ENCODE results near the gene CAV1. TPM values are rescaled to one million over a fixed set of nuclear protein-coding genes. Genes with fewer than 3 reads are reported as not detected.

Gene CAV1
- total and polyA plus RNA-seq, 2 of the 4 experiments (the other 2 are of a cell fraction): 1,592 to 1,808 TPM

DNA sequence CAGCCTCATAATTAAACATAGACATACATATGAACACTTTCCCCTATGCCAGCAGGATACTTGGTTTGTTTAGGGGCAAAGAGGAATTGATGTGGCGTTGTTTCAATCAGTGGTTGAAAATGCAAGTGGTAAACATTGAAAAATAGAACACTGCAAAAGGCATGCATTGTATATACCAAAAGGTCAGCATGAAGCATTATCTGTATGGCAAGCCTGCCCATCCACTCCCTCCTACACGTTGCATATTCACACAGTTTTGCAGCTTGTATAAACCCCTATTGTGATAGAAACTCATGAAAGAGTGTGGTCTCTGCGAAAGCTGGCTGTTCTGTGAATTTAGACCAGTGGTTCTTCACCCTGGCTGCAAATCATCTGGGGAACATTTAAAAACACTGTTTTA is 17.1 kb downstream of the CAV1 start:
- Histone ChIP-seq H2AK9ac (replicated peaks; ENCODE audit: low read depth, low read length, poor library complexity) (no peak overlapping the region), H4K8ac (ENCODE audit: low read depth in 2 of 2, low read length in 2 of 2) (peak overlapping the region in 1 of 2 experiments; percentile 54; a peak in 1 of 4 replicates), H3K9ac (ENCODE audit: low read depth, low read length) (no peak overlapping the region), H3K4me3 (ENCODE audit: insufficient read depth, low read depth, low read length) (no peak overlapping the region), H3K36me3 (ENCODE audit: control insufficient read depth, insufficient read depth, low read length) (peaks cover 32% of the 10 kb centered on the region), H4K91ac (ENCODE audit: insufficient read depth, low read depth, low read length) (no peak overlapping the region), H4K5ac (ENCODE audit: low read depth, low read length) (peak overlapping the region; percentile 67), H3K9me1 (ENCODE audit: insufficient read depth, low read length) (peaks cover 28% of the 10 kb centered on the region), H2BK5ac (ENCODE audit: low read depth, low read length, poor library complexity, severe bottlenecking) (peak overlapping the region; percentile 95), H2BK15ac (ENCODE audit: low read depth, low read length) (no peak overlapping the region), H2BK20ac (ENCODE audit: low read depth, low read length) (peak overlapping the region; percentile 57; the same call in 1 of the 2 replicates), H3K9me3 (ENCODE audit: control insufficient read depth, insufficient read depth, low read length) (no peaks in the 10 kb centered on the region), H3K4me2 (ENCODE audit: low read depth, low read length) (peak overlapping the region; percentile 12; the same call in 1 of the 2 replicates), H2AK5ac (ENCODE audit: low read depth, low read length) (peak overlapping the region; percentile 45; the same call in 1 of the 2 replicates), H3K79me1 (ENCODE audit: low read depth in 1 of 2, low read length in 2 of 2) (peaks cover 26 to 80% of the 10 kb centered on the region in 2 experiments), H3K27ac (ENCODE audit: insufficient read depth, low read length) (peak overlapping the region; percentile 80; the same call in 1 of the 2 replicates), H2AFZ (replicated peaks; ENCODE audit: low read length, poor library complexity) (no peak overlapping the region), H3K4ac (ENCODE audit: low read depth, low read length) (peak overlapping the region; percentile 68; the same call in 1 of the 2 replicates), H3K23ac (ENCODE audit: low read depth, low read length) (peak overlapping the region; percentile 81; the same call in 1 of the 2 replicates), H3K27me3 (ENCODE audit: control insufficient read depth, insufficient read depth, low read length) (no peaks in the 10 kb centered on the region), H3K56ac (ENCODE audit: extremely low read depth, insufficient read depth, low read length) (no peak overlapping the region), H2BK120ac (ENCODE audit: low read depth, low read length) (peak overlapping the region; percentile 66), H3K4me1 (ENCODE audit: control insufficient read depth, insufficient read depth, low read length) (peaks cover 35% of the 10 kb centered on the region), H4K20me1 (ENCODE audit: insufficient read depth, low read length) (peaks cover 34% of the 10 kb centered on the region; the same call in 1 of the 2 replicates), H3K14ac (replicated peaks; ENCODE audit: low read depth, low read length) (peak overlapping the region; percentile 69), H3K18ac (ENCODE audit: low read depth, low read length) (peak overlapping the region; percentile 89)
- CTCF ChIA-PET: no interaction called here
- no peak for TF ChIP-seq FOS (IDR thresholded peaks at IDR 0.05; ENCODE audit: low read depth, low read length)
- no peak for TF ChIP-seq MAFK (IDR thresholded peaks at IDR 0.05; ENCODE audit: low read depth, low read length)
- TF ChIP-seq RCOR1 (IDR thresholded peaks at IDR 0.05; ENCODE audit: insufficient replicate concordance, low read length): no peak
- TF ChIP-seq, protein P1, sequence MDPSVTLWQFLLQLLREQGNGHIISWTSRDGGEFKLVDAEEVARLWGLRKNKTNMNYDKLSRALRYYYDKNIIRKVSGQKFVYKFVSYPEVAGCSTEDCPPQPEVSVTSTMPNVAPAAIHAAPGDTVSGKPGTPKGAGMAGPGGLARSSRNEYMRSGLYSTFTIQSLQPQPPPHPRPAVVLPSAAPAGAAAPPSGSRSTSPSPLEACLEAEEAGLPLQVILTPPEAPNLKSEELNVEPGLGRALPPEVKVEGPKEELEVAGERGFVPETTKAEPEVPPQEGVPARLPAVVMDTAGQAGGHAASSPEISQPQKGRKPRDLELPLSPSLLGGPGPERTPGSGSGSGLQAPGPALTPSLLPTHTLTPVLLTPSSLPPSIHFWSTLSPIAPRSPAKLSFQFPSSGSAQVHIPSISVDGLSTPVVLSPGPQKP (IDR thresholded peaks at IDR 0.05; ENCODE audit: borderline replicate concordance, low read depth, low read length): no peak
- TF ChIP-seq, protein P2, sequence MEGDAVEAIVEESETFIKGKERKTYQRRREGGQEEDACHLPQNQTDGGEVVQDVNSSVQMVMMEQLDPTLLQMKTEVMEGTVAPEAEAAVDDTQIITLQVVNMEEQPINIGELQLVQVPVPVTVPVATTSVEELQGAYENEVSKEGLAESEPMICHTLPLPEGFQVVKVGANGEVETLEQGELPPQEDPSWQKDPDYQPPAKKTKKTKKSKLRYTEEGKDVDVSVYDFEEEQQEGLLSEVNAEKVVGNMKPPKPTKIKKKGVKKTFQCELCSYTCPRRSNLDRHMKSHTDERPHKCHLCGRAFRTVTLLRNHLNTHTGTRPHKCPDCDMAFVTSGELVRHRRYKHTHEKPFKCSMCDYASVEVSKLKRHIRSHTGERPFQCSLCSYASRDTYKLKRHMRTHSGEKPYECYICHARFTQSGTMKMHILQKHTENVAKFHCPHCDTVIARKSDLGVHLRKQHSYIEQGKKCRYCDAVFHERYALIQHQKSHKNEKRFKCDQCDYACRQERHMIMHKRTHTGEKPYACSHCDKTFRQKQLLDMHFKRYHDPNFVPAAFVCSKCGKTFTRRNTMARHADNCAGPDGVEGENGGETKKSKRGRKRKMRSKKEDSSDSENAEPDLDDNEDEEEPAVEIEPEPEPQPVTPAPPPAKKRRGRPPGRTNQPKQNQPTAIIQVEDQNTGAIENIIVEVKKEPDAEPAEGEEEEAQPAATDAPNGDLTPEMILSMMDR (conservative IDR thresholded peaks at IDR 0.05; ENCODE audit: low read depth, low read length): no peak
- TF ChIP-seq CHD1 (IDR thresholded peaks at IDR 0.05; ENCODE audit: low read depth, low read length): no peak
- TF ChIP-seq, protein P3, sequence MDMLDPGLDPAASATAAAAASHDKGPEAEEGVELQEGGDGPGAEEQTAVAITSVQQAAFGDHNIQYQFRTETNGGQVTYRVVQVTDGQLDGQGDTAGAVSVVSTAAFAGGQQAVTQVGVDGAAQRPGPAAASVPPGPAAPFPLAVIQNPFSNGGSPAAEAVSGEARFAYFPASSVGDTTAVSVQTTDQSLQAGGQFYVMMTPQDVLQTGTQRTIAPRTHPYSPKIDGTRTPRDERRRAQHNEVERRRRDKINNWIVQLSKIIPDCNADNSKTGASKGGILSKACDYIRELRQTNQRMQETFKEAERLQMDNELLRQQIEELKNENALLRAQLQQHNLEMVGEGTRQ (IDR thresholded peaks at IDR 0.05; ENCODE audit: low read depth, low read length): no peak
- no peak for TF ChIP-seq SMC3 (IDR thresholded peaks at IDR 0.05; ENCODE audit: low read depth, low read length)
- TF ChIP-seq NFE2L2 (IDR thresholded peaks at IDR 0.05; ENCODE audit: low read depth, low read length): no peak
- TF ChIP-seq MXI1 (IDR thresholded peaks at IDR 0.05; ENCODE audit: borderline replicate concordance, low read depth, low read length): no peak
- no peak for TF ChIP-seq CEBPB (IDR thresholded peaks at IDR 0.05; ENCODE audit: low read depth, low read length)
- no peak for TF ChIP-seq RFX5 (IDR thresholded peaks at IDR 0.05; ENCODE audit: low read depth, low read length)
- no peak for TF ChIP-seq POLR2A (IDR thresholded peaks at IDR 0.05; ENCODE audit: low read depth, low read length)
- TF ChIP-seq RAD21 (IDR thresholded peaks at IDR 0.05; ENCODE audit: low read length): no peak
- TF ChIP-seq BHLHE40 (IDR thresholded peaks at IDR 0.05; ENCODE audit: low read depth, low read length): no peak
- TF ChIP-seq MAZ (IDR thresholded peaks at IDR 0.05; ENCODE audit: borderline replicate concordance, low read depth, low read length): no peak
- ATAC-seq (ENCODE audit: low read depth): peak; percentile 33
- POLR2A ChIA-PET (ENCODE audit: unreplicated experiment): no interaction called here
- BruUV-seq (replicated peaks): no TSS peak
- intact Hi-C loops (cut with micrococcal nuclease) (loop anchor here (5.0 kb wide), 1 partner anchor 45 kb away; no protein-coding TSS in a partner anchor), dilution Hi-C loops (cut with HindIII; ENCODE audit: low sequenced_read_pairs, unreplicated experiment) (no loop called here), in situ Hi-C loops (cut with MboI; ENCODE audit: low sequenced_read_pairs) (no loop called here)
- no CpG with 5 or more reads among the region's 3 CpGs for WGBS, 2 experiments (ENCODE audit: extremely low coverage in 2 of 2, insufficient read length in 1 of 2)
- DNase-seq: no peak
